Stimulated activated naive CD8-positive, alpha-beta T cell treated with anti-CD3 and anti-CD28 coated beads, Interleukin-15, Interleukin-2, amounts not matched to agents 100 ng/mL and 50 ng/mL, for 24 hours (primary cell): ENCODE data around the gene POU4F3.
"Not testable (repeated sequence)": the region's sequence is repeated elsewhere in the genome, so short reads cannot be mapped to it uniquely, and the experiment has no call there.

ENCODE experiments used
- H3K27ac Mint-ChIP-seq: one replicate; pipeline ENCODE4 v1.8.0; 2021; ENCODE audit warnings: mild to moderate bottlenecking, mixed read lengths
- H3K27me3 Mint-ChIP-seq: one replicate; pipeline ENCODE4 v1.8.0; 2021; ENCODE audit warnings: mixed read lengths
- H3K36me3 Mint-ChIP-seq: one replicate; pipeline ENCODE4 v1.8.0; 2021; ENCODE audit warnings: low read depth, mixed read lengths
- H3K4me1 Mint-ChIP-seq: one replicate; pipeline ENCODE4 v1.8.0; 2021; ENCODE audit warnings: low read depth, mixed read lengths
- H3K4me3 Mint-ChIP-seq: one replicate; pipeline ENCODE4 v1.8.0; 2021; ENCODE audit warnings: mild to moderate bottlenecking, mixed read lengths
- H3K9me3 Mint-ChIP-seq: one replicate; pipeline ENCODE4 v1.8.0; 2021; ENCODE audit warnings: mixed read lengths

Gene POU4F3

GRCh38 chr5:146338774-146339714 lies at the start of gene POU4F3:
Gene POU4F3 (plus strand): TSS chr5:146338839. CDS start chr5:146339113, 274 bp downstream.
- no peaks in the 10 kb centered on the region for H3K36me3 Mint-ChIP-seq
- H3K4me1 Mint-ChIP-seq: no peaks in the 10 kb centered on the region
- H3K9me3 Mint-ChIP-seq: peaks cover 3% of the 10 kb centered on the region
- H3K4me3 Mint-ChIP-seq: no peak within 1 kb of the TSS
- peaks cover 98% of the 10 kb centered on the region for H3K27me3 Mint-ChIP-seq
- H3K27ac Mint-ChIP-seq: no peak within 1 kb of the TSS

GRCh38 chr5:146290318-146290717 lies 48.3 kb upstream of the POU4F3 start:
- Mint-ChIP-seq H3K27me3 (no peaks in the 10 kb centered on the region), H3K27ac (no peak overlapping the region), H3K4me3 (no peak overlapping the region), H3K4me1 (no peaks in the 10 kb centered on the region), H3K9me3 (no peaks in the 10 kb centered on the region), H3K36me3 (peaks cover 20% of the 10 kb centered on the region)

GRCh38 chr5:146291421-146292074 lies 47.1 kb upstream of the POU4F3 start:
- H3K4me1 Mint-ChIP-seq: no peaks in the 10 kb centered on the region
- H3K27ac Mint-ChIP-seq: no peak overlapping the region
- H3K36me3 Mint-ChIP-seq: peaks cover 10% of the 10 kb centered on the region
- no peak overlapping the region for H3K4me3 Mint-ChIP-seq
- H3K9me3 Mint-ChIP-seq: no peaks in the 10 kb centered on the region
- no peaks in the 10 kb centered on the region for H3K27me3 Mint-ChIP-seq

- no peaks in the 10 kb centered on the region for H3K36me3 Mint-ChIP-seq
- H3K9me3 Mint-ChIP-seq: no peaks in the 10 kb centered on the region
- no peak overlapping the region for H3K4me3 Mint-ChIP-seq
- no peaks in the 10 kb centered on the region for H3K27me3 Mint-ChIP-seq
- H3K4me1 Mint-ChIP-seq: no peaks in the 10 kb centered on the region
- no peak overlapping the region for H3K27ac Mint-ChIP-seq
These were observed 42.4 kb upstream of the POU4F3 start for GRCh38 chr5:146296245-146296644.

- H3K4me1 Mint-ChIP-seq, H3K9me3 Mint-ChIP-seq, H3K27me3 Mint-ChIP-seq, H3K36me3 Mint-ChIP-seq, H3K4me3 Mint-ChIP-seq, H3K27ac Mint-ChIP-seq: not testable (repeated sequence)
These were observed 39.7 kb upstream of the POU4F3 start for GRCh38 chr5:146298920-146299319.

- no peaks in the 10 kb centered on the region for H3K27me3 Mint-ChIP-seq
- no peak overlapping the region for H3K4me3 Mint-ChIP-seq
- H3K36me3 Mint-ChIP-seq: no peaks in the 10 kb centered on the region
- H3K27ac Mint-ChIP-seq: no peak overlapping the region
- no peaks in the 10 kb centered on the region for H3K9me3 Mint-ChIP-seq
- no peaks in the 10 kb centered on the region for H3K4me1 Mint-ChIP-seq
These were observed 37.0 kb upstream of the POU4F3 start for GRCh38 chr5:146301626-146302025.

- H3K9me3 Mint-ChIP-seq: no peaks in the 10 kb centered on the region
- no peak overlapping the region for H3K4me3 Mint-ChIP-seq
- no peaks in the 10 kb centered on the region for H3K27me3 Mint-ChIP-seq
- H3K27ac Mint-ChIP-seq: no peak overlapping the region
- no peaks in the 10 kb centered on the region for H3K4me1 Mint-ChIP-seq
- no peaks in the 10 kb centered on the region for H3K36me3 Mint-ChIP-seq
These were observed 36.2 kb upstream of the POU4F3 start for GRCh38 chr5:146302406-146302805.

GRCh38 chr5:146306838-146307237 lies 31.8 kb upstream of the POU4F3 start:
- Mint-ChIP-seq H3K9me3 (no peaks in the 10 kb centered on the region), H3K4me1 (no peaks in the 10 kb centered on the region), H3K36me3 (no peaks in the 10 kb centered on the region), H3K4me3 (no peak overlapping the region), H3K27me3 (no peaks in the 10 kb centered on the region), H3K27ac (no peak overlapping the region)

GRCh38 chr5:146307796-146308195 lies 30.8 kb upstream of the POU4F3 start:
- no peaks in the 10 kb centered on the region for H3K36me3 Mint-ChIP-seq
- H3K27ac Mint-ChIP-seq: no peak overlapping the region
- H3K4me1 Mint-ChIP-seq: peaks cover 1% of the 10 kb centered on the region
- no peaks in the 10 kb centered on the region for H3K9me3 Mint-ChIP-seq
- no peak overlapping the region for H3K4me3 Mint-ChIP-seq
- H3K27me3 Mint-ChIP-seq: peaks cover 2% of the 10 kb centered on the region

- H3K36me3 Mint-ChIP-seq: no peaks in the 10 kb centered on the region
These were observed 28.1 kb upstream of the POU4F3 start for GRCh38 chr5:146310540-146310939.

GRCh38 chr5:146311278-146311677 lies 27.4 kb upstream of the POU4F3 start:
- H3K27me3 Mint-ChIP-seq: peaks cover 16% of the 10 kb centered on the region
- H3K36me3 Mint-ChIP-seq: no peaks in the 10 kb centered on the region
- H3K4me3 Mint-ChIP-seq: no peak overlapping the region
- H3K9me3 Mint-ChIP-seq: no peaks in the 10 kb centered on the region
- no peak overlapping the region for H3K27ac Mint-ChIP-seq
- peaks cover 5% of the 10 kb centered on the region for H3K4me1 Mint-ChIP-seq

More at GRCh38 chr5:146310540-146310939, 28.1 kb upstream of the POU4F3 start:
- H3K9me3 Mint-ChIP-seq: no peaks in the 10 kb centered on the region
- H3K4me3 Mint-ChIP-seq: no peak overlapping the region
- H3K27ac Mint-ChIP-seq: no peak overlapping the region
- H3K4me1 Mint-ChIP-seq: peaks cover 5% of the 10 kb centered on the region
- H3K27me3 Mint-ChIP-seq: peaks cover 16% of the 10 kb centered on the region

GRCh38 chr5:146313027-146313426 lies 25.6 kb upstream of the POU4F3 start:
- peaks cover 16% of the 10 kb centered on the region for H3K27me3 Mint-ChIP-seq

GRCh38 chr5:146321571-146321970 lies 17.1 kb upstream of the POU4F3 start:
- H3K27ac Mint-ChIP-seq: no peak overlapping the region
- no peaks in the 10 kb centered on the region for H3K36me3 Mint-ChIP-seq
- no peaks in the 10 kb centered on the region for H3K9me3 Mint-ChIP-seq
- no peak overlapping the region for H3K4me3 Mint-ChIP-seq
- H3K27me3 Mint-ChIP-seq: peaks cover 26% of the 10 kb centered on the region
- H3K4me1 Mint-ChIP-seq: no peaks in the 10 kb centered on the region

More at GRCh38 chr5:146313027-146313426, 25.6 kb upstream of the POU4F3 start:
- Mint-ChIP-seq H3K36me3 (no peaks in the 10 kb centered on the region), H3K27ac (no peak overlapping the region), H3K4me3 (no peak overlapping the region), H3K4me1 (peaks cover 5% of the 10 kb centered on the region), H3K9me3 (no peaks in the 10 kb centered on the region)

- Mint-ChIP-seq H3K4me3 (no peak overlapping the region), H3K27ac (no peak overlapping the region), H3K9me3 (no peaks in the 10 kb centered on the region), H3K36me3 (no peaks in the 10 kb centered on the region), H3K27me3 (peaks cover 50% of the 10 kb centered on the region), H3K4me1 (no peaks in the 10 kb centered on the region)
These were observed 11.3 kb upstream of the POU4F3 start for GRCh38 chr5:146327257-146327870.

GRCh38 chr5:146327989-146328388 lies 10.7 kb upstream of the POU4F3 start:
- Mint-ChIP-seq H3K4me1 (no peaks in the 10 kb centered on the region), H3K27me3 (peaks cover 52% of the 10 kb centered on the region), H3K36me3 (no peaks in the 10 kb centered on the region)

More at GRCh38 chr5:146327989-146328388, 10.7 kb upstream of the POU4F3 start:
- Mint-ChIP-seq H3K9me3 (no peaks in the 10 kb centered on the region), H3K4me3 (no peak overlapping the region), H3K27ac (no peak overlapping the region)
